ENCODE measurements around the gene NFKB1.

NFKB1 gene

GRCh38 chr4:102530986-102531385 is 29.8 kb downstream of the NFKB1 start:
- no peak for DNase-seq (ENCODE audit: low read depth in 3 of 3)

GRCh38 chr4:102531462-102531861 is 30.3 kb downstream of the NFKB1 start:
- DNase-seq (ENCODE audit: low read depth in 3 of 3) = no peak

GRCh38 chr4:102533348-102533747 is 32.2 kb downstream of the NFKB1 start:
- no peak for DNase-seq (ENCODE audit: low read depth in 3 of 3)

- DNase-seq (ENCODE audit: low read depth in 3 of 3) = no peak
These were observed 32.7 kb downstream of the NFKB1 start for GRCh38 chr4:102533904-102534303.

- DNase-seq (ENCODE audit: low read depth in 3 of 3) = no peak
These were observed 33.7 kb downstream of the NFKB1 start for GRCh38 chr4:102534845-102535244.

- no peak for DNase-seq (ENCODE audit: low read depth in 3 of 3)
These were observed 34.4 kb downstream of the NFKB1 start for GRCh38 chr4:102535398-102536082.

- no peak for DNase-seq (ENCODE audit: low read depth in 3 of 3)
These were observed 35.6 kb downstream of the NFKB1 start for GRCh38 chr4:102536768-102537167.

GRCh38 chr4:102537269-102537668 is 36.1 kb downstream of the NFKB1 start:
- DNase-seq (ENCODE audit: low read depth in 3 of 3) = no peak

- no peak for DNase-seq (ENCODE audit: low read depth in 3 of 3)
These were observed 40.5 kb downstream of the NFKB1 start for GRCh38 chr4:102541697-102542096.

- no peak for DNase-seq (ENCODE audit: low read depth in 3 of 3)
These were observed 42.1 kb downstream of the NFKB1 start for GRCh38 chr4:102543030-102543928.

- DNase-seq (ENCODE audit: low read depth in 3 of 3) = no peak
These were observed 45.5 kb downstream of the NFKB1 start for GRCh38 chr4:102546635-102547034.

- DNase-seq (ENCODE audit: low read depth in 3 of 3) = no peak
These were observed 46.8 kb downstream of the NFKB1 start for GRCh38 chr4:102547973-102548372.

GRCh38 chr4:102551958-102552565 is 50.9 kb downstream of the NFKB1 start:
- no peak for DNase-seq (ENCODE audit: low read depth in 3 of 3)

- no peak for DNase-seq (ENCODE audit: low read depth in 3 of 3)
These were observed 51.6 kb downstream of the NFKB1 start for GRCh38 chr4:102552781-102553180.

- DNase-seq (ENCODE audit: low read depth in 3 of 3) = no peak
These were observed 52.8 kb downstream of the NFKB1 start for GRCh38 chr4:102553982-102554381.

GRCh38 chr4:102554482-102554881 is 53.3 kb downstream of the NFKB1 start:
- no peak for DNase-seq (ENCODE audit: low read depth in 3 of 3)

- DNase-seq (ENCODE audit: low read depth in 3 of 3) = no peak
These were observed 53.8 kb downstream of the NFKB1 start for GRCh38 chr4:102554992-102555391.

- DNase-seq (ENCODE audit: low read depth in 3 of 3) = no peak
These were observed 56.5 kb downstream of the NFKB1 start for GRCh38 chr4:102557636-102558035.

- DNase-seq (ENCODE audit: low read depth in 3 of 3) = no peak
These were observed 59.0 kb downstream of the NFKB1 start for GRCh38 chr4:102560115-102560514.

GRCh38 chr4:102560571-102561341 is 59.6 kb downstream of the NFKB1 start:
- no peak for DNase-seq (ENCODE audit: low read depth in 3 of 3)

GRCh38 chr4:102563000-102563399 is 61.8 kb downstream of the NFKB1 start:
- no peak for DNase-seq (ENCODE audit: low read depth in 3 of 3)
